GM18520 (cell line): ENCODE data around the gene ERVV-1.
"Not testable (repeated sequence)": the region's sequence is repeated elsewhere in the genome, so short reads cannot be mapped to it uniquely, and the experiment has no call there.

Experiments used
- ATAC-seq: cut with Tn5 transposase; IDR thresholded peaks from one replicate; pipeline ENCODE4 v1.9.1; 2021; ENCODE audit not compliant: unreplicated experiment

Gene ERVV-1

DNA sequence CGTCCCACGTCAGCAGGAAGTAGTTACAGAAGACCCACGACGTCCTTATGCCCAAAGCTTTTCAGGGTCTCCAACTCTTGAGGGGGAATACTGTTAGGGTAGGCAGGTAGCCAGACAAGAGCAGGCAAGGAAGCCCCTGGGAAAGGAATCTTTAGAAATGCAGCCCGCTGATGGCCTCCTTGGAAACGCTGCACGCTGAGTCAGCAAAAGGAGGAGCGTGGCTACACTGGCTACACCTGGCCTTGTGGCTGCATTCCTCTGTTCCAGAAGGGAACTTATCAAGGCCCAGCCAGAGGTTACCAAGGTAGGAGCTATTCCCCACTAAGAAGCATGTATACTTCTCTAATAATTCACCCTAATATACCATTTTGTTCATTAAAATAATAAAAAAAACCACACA is 2.0 kb downstream of the ERVV-1 start:
- no peak for ATAC-seq

DNA sequence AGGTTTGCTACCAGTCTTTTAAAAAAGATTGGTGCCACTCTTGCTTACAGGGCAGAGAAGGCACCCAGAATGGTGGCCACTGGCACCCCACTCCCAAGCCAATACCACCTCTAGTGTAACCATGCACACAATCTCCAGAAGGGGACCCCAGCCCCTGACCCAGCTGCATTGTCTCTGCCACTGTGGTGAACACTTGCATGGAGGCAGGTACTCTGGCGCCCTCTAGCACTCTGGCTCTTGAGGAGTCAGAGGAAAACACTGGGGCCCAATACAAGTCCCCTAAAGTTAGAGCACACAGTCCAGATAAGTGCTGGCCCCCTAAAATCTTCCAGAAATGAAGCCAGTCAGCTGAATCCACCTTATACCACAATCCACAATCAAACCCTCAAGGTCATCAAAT is 6.0 kb downstream of the ERVV-1 start:
- no peak for ATAC-seq

DNA sequence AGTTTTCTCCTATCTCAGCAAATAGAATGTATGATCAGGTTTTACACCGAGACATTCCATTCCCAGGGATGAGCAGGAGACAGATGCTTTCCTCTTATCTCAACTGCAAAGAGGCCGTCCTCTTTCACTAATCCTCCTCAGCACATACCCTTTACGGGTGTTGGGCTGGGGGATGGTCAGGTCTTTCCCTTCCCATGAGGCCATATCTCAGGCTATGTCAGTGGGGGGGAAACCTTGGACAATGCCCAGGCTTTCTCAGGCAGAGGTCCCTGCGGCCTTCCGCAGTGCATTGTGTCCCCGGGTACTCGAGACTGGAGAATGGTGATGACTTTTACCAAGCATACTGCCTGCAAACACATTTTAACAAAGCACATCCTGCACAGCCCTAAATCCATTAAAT is 14.6 kb downstream of the ERVV-1 start:
- ATAC-seq: not testable (repeated sequence)

DNA sequence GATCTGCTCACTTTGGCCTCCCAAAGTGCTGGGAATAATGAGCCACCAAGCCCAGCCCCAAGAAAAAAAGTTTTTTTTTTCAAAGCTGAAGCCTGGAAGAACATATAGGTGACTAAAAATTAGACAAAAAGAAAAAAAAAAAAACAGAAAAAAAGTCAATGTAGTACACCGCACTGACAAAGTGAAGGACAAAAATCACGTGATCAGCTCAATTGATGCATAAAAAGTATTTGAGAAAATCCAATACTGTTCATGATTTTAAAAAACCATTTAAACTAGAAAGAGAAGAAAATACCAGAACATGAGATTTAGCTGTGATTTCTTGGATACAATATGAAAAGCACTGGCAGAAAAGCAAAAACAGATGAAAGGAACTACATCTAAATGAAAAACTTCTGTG is 20.3 kb downstream of the ERVV-1 start:
- ATAC-seq: no peak

DNA sequence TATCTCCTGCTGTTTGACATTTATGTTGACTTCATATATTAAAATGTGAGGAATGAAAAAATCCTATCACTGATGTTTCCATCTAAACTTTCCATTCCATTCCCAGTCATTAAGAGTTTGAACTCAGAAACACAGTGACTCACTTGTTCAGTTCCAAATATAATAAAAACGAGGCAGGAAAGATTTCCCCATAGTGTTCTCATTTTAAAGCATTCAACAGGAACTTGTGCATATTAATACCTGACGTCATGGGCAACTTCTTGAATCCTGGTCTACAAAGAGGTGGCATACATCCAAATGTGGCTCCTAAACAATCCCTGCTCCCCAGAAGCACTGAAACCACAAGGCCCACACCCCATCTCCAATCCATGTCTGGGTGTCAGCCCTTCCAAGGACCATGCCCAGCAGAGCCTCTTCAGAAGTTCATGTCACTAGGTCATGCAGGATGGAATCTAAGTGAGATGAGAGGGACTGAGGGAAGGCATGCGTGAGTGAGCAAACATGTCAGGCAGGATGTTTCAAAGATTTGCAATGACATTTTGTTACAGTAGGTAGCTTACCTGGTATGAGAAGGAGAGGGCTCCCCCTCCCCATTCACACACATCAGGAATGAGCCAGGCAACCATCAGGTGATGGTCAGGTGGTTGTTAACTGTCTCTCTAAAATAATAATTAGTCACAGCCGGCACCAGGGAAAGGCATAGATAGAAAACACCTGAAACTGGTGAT is 21.4 kb downstream of the ERVV-1 start:
- no peak for ATAC-seq

DNA sequence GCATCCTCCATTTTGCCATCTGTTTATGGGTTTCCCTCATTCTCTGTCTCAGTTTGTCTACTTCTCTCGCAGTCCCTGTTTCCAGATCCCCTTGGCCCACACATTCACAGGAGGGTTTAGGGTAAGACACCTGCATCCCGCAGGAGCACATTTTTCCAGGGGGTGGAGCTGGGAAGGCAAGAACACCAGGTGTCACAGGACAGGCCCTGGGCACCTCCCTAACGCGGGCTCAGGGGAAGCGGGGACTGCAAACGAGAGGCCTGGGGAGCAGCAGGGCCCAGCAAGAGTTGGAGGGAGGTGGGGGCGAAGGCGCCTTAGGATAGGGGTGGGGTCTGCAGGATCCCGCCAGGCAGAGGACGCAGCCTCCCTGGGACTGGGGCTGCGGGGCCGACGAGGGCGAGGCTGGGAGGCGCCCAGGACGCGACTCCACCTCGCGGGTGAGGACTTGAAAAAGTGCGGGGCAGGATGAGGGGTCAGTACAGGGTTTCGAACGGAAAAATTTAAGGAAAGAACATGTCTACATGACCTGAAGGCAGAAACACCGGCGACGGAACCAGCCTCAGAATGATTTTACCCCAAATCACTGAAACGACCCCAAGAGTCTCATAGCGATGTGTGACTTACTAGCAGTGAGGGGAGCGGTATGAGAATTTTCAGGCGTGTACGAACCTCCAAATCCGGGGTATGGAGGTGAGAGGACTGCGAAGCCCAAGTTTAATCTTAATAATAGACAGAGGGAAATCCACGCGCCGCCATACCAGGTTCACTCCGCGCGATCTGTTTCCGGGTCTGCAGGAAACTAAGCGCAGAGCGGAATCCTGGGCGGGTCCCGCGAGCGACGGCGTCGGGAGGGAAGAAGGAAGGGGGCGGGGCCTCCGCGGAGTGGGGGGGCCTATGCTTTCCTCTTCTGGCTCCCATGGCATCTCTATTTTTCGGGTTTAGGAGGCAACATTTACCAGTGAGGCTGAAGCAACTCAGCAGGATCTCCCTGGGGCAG is 23.7 kb downstream of the ERVV-1 start:
- no peak for ATAC-seq

DNA sequence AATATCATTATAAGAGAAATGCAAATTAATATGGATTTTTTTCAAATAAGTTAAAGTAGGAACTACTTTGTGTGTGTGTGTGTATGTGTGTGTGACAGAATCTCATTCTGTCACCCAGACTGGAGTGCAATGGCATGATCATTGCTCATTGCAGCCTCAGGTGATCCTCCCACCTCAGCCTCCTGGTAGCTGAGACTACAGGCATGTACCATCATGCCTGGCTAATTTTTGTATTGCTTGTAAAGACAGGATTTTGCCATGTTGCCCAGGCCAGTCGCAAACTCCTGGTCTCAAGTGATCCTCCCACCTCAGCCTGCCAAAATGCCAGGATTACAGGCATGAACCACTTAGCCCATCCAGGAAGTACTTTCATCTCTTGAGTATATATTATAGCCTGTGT is 27.6 kb downstream of the ERVV-1 start:
- ATAC-seq: no peak

DNA sequence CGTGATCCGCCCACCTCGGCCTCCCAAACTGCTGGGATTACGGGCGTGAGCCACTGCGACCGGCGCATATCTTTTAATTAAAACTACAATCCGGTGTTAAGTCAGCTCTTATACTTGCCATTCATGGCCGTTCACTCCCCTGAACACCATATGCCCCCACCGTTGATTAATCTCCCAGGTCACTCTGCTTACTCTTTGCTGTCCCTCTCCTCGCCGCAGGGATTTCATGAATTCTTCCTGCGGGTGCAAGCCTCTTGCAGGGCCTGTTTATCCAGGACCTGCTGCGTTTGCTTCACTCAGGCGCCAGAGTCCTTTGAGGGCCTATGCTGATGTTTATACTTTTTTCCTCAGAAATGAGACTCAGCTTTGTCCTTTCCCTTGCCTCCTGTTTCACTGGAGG is 31.8 kb downstream of the ERVV-1 start:
- ATAC-seq: no peak

DNA sequence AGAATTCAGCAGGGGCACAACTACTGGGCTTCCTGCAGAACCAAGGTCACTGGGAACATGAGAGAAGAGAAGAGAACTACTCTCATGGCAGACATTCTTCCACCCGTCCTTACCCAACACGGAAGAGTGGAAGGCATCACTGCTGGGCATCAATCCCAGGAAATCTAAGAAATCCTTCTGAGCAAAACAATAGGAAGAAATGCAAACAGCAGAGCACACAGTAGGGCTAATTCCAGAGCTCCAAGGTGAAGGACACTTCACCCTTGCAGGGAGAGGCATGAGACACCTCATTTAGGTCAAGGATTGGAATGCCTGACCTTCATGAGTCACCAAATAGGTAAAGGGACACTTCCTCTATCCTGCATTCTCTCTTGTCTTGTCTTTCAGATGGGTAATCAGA is 33.7 kb downstream of the ERVV-1 start:
- no peak for ATAC-seq

DNA sequence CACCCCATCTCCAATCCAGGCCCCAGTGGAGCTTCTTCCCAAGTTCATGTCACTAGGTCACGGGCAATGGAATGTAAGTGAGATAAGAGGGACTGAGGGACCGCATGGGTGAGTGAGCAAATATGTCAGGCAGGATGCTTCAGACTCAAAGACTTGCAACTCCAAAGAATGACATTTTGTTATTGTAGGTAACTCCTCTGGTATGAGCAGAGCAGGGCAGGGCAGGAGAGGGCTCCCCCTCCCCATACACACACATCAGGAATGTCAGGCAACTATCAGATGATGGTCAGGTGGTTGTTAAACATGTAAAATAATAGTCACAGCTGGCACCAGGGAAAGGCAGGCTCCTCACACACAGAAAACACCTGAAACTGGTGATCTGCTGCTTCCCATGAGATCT is 41.4 kb downstream of the ERVV-1 start:
- no peak for ATAC-seq

DNA sequence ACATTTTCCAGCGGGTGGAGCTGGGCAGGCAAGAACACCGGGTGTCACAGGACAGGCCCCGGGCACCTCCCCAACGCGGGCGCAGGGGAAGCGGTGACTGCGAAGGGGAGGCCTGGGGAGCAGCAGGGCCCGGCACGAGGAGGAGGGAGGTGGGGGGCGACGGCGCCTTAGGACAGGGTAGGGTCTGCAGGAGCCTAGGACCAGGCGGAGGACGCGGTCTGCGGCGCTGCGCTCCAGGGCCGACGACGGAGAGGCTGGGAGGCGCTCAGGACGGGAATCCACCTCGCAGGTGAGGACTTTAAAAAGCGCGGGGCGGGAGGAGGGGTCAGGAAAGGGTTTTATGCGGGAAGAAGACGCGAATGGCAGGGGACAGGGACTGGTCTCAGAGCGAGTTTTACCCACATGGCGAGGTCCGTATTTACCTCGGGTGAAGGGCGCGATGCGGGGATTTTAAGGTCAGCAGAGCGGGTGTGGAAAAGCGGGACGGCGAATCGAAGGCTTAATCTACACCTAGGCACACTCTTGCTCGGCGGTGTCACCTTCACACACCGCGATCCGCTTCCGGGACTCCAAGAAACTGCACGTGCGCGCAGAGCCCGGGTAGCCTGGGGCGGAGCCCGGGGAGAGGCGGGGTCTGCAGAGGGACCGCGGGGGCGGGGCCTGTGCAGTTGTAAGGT is 44.3 kb downstream of the ERVV-1 start:
- ATAC-seq: no peak
